ENCODE results near the gene CCM2L. TPM values are rescaled to one million over a fixed set of nuclear protein-coding genes. Genes with fewer than 3 reads are reported as not detected.

CCM2L gene
- total RNA-seq, 1 donor: not detected

DNA sequence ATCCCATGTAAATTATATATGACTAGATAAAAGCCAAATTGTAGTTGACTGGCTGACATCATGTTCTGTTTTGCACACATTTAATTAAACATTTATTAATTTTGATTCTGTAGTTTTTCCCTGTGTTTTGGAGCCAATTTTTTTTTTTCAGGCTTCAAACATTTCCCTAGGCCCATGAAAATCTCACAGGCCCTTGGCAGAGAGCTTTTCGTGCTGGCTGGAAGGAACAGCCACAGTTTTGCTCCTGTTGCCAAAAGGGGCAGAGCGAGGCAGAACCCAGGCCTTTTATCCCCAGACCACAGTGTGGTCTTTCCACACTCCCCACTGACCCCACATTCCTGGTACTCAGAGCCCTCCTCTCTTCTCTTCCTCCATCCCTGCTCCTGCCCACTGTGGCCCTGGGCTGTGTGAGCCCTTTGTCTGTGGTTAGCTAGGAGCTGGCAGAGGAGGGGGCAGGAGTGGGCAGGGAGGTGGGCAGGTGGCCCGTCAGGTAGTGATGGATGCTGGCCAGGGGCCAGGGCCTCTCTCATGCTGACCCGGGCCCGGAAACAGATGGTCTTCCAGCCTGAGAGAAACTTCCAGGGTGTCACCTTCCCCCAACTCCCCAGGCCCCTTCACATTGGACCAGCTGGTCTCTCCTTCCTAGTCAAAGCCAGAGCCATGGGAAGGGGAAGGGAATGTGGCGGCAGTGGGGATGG, 19.4 kb upstream of the CCM2L start:
- no peak for DNase-seq (ENCODE audit: low read depth)
- no peak overlapping the region for H3K4me3 ChIP-seq (ENCODE audit: low read depth, low read length)
- TF ChIP-seq, protein P1, sequence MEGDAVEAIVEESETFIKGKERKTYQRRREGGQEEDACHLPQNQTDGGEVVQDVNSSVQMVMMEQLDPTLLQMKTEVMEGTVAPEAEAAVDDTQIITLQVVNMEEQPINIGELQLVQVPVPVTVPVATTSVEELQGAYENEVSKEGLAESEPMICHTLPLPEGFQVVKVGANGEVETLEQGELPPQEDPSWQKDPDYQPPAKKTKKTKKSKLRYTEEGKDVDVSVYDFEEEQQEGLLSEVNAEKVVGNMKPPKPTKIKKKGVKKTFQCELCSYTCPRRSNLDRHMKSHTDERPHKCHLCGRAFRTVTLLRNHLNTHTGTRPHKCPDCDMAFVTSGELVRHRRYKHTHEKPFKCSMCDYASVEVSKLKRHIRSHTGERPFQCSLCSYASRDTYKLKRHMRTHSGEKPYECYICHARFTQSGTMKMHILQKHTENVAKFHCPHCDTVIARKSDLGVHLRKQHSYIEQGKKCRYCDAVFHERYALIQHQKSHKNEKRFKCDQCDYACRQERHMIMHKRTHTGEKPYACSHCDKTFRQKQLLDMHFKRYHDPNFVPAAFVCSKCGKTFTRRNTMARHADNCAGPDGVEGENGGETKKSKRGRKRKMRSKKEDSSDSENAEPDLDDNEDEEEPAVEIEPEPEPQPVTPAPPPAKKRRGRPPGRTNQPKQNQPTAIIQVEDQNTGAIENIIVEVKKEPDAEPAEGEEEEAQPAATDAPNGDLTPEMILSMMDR (IDR thresholded peaks at IDR 0.05; ENCODE audit: insufficient read depth, low read length): no peak

DNA sequence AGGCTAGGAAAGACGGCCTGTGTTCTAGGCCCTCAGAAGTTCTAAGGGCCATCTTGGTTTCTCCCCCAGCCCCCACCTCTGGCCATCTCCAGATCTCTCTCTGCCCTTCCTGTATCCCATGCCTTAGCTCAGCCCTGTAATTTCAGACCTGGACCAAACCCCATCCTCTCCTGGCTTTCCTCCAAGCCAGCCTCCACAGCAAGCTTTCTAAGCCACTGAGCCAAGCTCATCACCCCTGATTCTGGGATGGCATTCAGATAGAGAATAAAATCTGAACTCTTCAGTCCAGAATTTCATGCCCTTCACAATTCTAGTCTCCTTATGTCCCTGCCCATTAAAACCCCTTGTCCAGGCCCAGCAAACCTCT, 18.9 kb upstream of the CCM2L start:
- no peak for DNase-seq (ENCODE audit: low read depth)
- TF ChIP-seq, protein P1 (IDR thresholded peaks at IDR 0.05; ENCODE audit: insufficient read depth, low read length): no peak
- H3K4me3 ChIP-seq (ENCODE audit: low read depth, low read length): no peak overlapping the region

DNA sequence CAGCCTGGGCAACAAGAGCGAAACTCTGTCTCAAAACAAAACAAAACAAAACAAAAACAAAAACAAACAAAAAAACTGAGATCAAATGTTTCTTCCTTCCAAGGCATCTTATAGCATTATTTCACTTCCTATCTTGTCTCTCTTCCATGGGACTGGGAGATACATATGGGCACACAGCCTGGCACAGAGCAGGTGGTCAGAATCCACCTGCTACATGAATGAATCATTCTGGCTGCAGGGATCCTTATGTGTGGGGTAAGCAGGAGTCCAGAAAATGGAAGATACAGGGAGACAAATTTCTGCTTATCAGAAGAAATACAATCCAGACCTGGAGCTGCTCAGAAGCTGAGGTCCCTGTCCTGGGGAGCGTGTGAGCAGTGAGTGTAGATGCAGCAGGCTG, 18.2 kb upstream of the CCM2L start:
- no peak for DNase-seq (ENCODE audit: low read depth)
- no peak overlapping the region for H3K4me3 ChIP-seq (ENCODE audit: low read depth, low read length)
- TF ChIP-seq, protein P1 (IDR thresholded peaks at IDR 0.05; ENCODE audit: insufficient read depth, low read length): no peak

DNA sequence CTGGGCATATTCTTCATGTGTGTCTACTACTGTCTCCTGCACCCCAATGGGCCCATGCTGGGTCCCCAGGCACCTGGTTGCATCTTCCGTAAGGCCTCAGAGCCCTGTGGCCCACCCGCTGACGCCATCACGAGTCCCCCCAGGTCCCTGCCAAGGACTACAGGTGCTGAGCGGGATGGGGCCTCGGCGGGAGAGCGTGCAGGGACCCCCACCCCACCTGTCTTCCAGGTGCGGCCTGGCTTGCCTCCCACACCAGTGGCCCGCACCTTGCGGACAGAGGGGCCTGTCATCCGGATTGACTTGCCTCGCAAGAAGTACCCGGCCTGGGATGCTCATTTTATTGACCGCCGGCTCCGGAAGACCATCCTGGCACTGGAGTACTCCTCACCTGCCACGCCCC, 13.2 kb upstream of the CCM2L start:
- DNase-seq (ENCODE audit: low read depth): no peak
- TF ChIP-seq, protein P1 (IDR thresholded peaks at IDR 0.05; ENCODE audit: insufficient read depth, low read length): no peak
- H3K4me3 ChIP-seq (ENCODE audit: low read depth, low read length): no peak overlapping the region

DNA sequence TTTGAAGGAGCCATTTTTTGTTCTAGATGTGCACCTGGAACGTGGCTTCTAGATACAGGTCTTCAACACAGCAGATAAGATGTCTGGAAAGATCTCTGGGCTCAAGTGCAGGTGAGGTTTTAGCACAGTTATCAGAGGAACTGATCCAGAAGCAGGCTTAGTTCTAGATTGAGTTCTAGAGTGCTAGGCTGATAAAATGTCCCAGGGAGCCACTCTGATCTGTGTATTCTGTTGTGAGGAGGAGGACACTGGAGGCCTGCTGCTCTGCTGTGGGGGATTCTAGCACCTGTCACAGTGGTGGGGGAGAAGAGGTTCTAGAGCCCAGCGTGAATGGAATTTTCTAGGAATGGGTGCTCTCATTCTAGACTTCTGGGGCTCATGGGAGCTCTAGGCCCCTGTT, 12.0 kb upstream of the CCM2L start:
- no peak overlapping the region for H3K4me3 ChIP-seq (ENCODE audit: low read depth, low read length)
- no peak for DNase-seq (ENCODE audit: low read depth)

DNA sequence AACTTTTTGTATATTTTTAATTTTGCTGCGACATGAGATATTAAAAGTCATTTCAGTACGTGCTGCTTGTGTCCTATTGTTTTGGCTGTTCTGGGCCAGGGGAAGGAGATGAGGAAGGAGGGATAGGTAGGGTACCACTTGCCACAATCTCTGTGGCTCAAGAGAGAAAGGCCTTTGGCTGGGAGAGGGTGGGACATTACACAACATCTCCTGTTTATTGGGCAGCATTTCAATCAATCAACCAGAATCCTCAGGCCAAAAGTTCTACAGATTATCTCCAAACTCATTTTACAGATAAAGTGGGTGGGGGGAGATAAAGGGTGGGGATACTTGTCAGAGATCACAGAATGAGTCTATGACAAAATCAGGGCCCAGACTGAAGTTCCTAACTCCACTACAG, 6.9 kb upstream of the CCM2L start:
- no peak for DNase-seq (ENCODE audit: low read depth)
- H3K4me3 ChIP-seq (ENCODE audit: low read depth, low read length): no peak overlapping the region
- TF ChIP-seq, protein P1 (IDR thresholded peaks at IDR 0.05; ENCODE audit: insufficient read depth, low read length): no peak

More for the DNA sequence above, 12.0 kb upstream of the CCM2L start:
- TF ChIP-seq, protein P1 (IDR thresholded peaks at IDR 0.05; ENCODE audit: insufficient read depth, low read length): no peak

DNA sequence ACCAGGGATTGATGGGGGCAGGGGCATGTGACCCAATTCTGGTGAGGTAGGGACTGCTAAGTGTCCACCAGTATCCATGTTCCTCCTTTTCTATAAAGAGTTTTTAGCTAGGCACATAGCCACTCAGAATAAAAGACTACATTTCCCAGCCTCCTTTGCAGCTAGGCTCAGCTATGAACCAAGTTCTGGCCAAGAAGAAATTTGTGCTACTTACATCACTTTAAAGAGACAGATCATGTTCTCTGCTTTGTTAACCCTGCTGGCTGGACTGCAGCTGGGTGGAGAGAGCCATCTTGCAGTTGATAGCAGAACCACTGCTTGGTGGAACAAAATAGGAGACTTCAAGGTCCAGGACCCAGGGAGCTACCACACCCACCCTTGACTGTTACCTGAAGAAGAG, 5.3 kb upstream of the CCM2L start:
- DNase-seq (ENCODE audit: low read depth): peak; percentile 32
- no peak overlapping the region for H3K4me3 ChIP-seq (ENCODE audit: low read depth, low read length)
- TF ChIP-seq, protein P1 (IDR thresholded peaks at IDR 0.05; ENCODE audit: insufficient read depth, low read length): no peak
